SK-N-SH (cell line): Measurements from ENCODE around the gene USP13.

Experiments used
- CTCF ChIP-seq: fragments of 200-600 bp; sonication (generic); IDR thresholded peaks from 2 replicates; pipeline ENCODE4 v1.6.1; 2017; ENCODE audit warnings: antibody characterized with exemption, mild to moderate bottlenecking, moderate library complexity
- EZH2phosphoT487 ChIP-seq: fragments of 200-600 bp; sonication (generic); IDR thresholded peaks from 2 replicates; pipeline ENCODE4 v1.6.1; 2017; ENCODE audit warnings: low read depth, mixed run types, mild to moderate bottlenecking, antibody characterized with exemption, moderate library complexity, borderline replicate concordance
- FOSL2 ChIP-seq: IDR thresholded peaks from 2 replicates; pipeline ENCODE4 v1.4.0; 2012; ENCODE audit warnings: low read depth, mild to moderate bottlenecking, moderate library complexity, borderline replicate concordance
- MAX ChIP-seq: IDR thresholded peaks from 2 replicates; pipeline ENCODE4 v1.4.0; 2012; ENCODE audit warnings: low read depth
- MXI1 ChIP-seq: IDR thresholded peaks from 2 replicates; pipeline ENCODE4 v1.6.1; 2012; ENCODE audit warnings: mild to moderate bottlenecking, low read depth, low read length, improper control_type of control experiment
- NFIC ChIP-seq: IDR thresholded peaks from 2 replicates; pipeline ENCODE4 v1.4.0; 2012; ENCODE audit warnings: borderline replicate concordance
- NRF1 ChIP-seq: IDR thresholded peaks from 2 replicates; pipeline ENCODE4 v1.6.1; 2012; ENCODE audit warnings: low read depth, mild to moderate bottlenecking, low read length
- ZBTB33 ChIP-seq: IDR thresholded peaks from 2 replicates; pipeline ENCODE4 v1.4.0; 2012; ENCODE audit warnings: low read depth, borderline replicate concordance

GRCh38 chr3:179796421-179796820 lies 143.6 kb downstream of the USP13 start:
- TF ChIP-seq EZH2phosphoT487 (no peak), MAX (no peak), CTCF (no peak), NFIC (no peak), NRF1 (no peak), MXI1 (no peak), FOSL2 (no peak), ZBTB33 (no peak)
